D721Med (cell line): ENCODE data around the gene ZNF280A.

Experiments used
- DNase-seq: peaks from one replicate; pipeline ENCODE4 v3.0.0; 2011; ENCODE audit warnings: low spot score; ENCODE audit not compliant: insufficient read length
- FAIRE-seq: peaks from 2 replicates; lab custom pipeline; 2011; peaks lifted over from hg19 to GRCh38; lab: Jason Lieb, UNC
- TF ChIP-seq, protein P1 (sequence below): IDR thresholded peaks from 2 replicates; pipeline ENCODE4 v1.5.1; 2012; ENCODE audit warnings: mild to moderate bottlenecking, control low read depth; ENCODE audit not compliant: insufficient read depth; ENCODE audit errors: missing control alignments

ZNF280A gene

GRCh38 chr22:22538226-22538989 is 18.3 kb upstream of the ZNF280A start:
- TF ChIP-seq, protein P1, sequence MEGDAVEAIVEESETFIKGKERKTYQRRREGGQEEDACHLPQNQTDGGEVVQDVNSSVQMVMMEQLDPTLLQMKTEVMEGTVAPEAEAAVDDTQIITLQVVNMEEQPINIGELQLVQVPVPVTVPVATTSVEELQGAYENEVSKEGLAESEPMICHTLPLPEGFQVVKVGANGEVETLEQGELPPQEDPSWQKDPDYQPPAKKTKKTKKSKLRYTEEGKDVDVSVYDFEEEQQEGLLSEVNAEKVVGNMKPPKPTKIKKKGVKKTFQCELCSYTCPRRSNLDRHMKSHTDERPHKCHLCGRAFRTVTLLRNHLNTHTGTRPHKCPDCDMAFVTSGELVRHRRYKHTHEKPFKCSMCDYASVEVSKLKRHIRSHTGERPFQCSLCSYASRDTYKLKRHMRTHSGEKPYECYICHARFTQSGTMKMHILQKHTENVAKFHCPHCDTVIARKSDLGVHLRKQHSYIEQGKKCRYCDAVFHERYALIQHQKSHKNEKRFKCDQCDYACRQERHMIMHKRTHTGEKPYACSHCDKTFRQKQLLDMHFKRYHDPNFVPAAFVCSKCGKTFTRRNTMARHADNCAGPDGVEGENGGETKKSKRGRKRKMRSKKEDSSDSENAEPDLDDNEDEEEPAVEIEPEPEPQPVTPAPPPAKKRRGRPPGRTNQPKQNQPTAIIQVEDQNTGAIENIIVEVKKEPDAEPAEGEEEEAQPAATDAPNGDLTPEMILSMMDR: no peak
- no peak for FAIRE-seq

GRCh38 chr22:22536916-22537315 is 16.8 kb upstream of the ZNF280A start:
- TF ChIP-seq, protein P1: no peak
- FAIRE-seq: no peak

More at GRCh38 chr22:22538226-22538989, 18.3 kb upstream of the ZNF280A start:
- DNase-seq: no peak

DNA sequence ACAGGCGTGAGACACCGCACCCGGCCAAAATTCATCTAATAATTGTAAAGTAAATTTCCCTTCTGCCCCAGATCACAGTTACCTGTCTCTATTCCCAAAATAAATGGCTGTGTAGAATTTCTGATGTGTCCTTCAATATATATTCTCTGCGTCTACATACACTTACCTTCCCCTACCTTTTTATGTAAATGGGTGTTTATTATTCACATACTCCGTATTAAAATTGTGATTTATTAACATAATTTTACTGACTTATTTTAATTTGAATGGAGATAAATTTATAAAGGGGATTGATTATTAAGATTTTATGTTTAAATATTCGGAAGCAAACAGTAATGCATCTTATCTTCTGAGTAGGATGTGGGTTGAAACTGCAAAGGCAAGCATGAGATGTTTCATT is 16.4 kb upstream of the ZNF280A start:
- TF ChIP-seq, protein P1: no peak
- DNase-seq (no peak), FAIRE-seq (no peak)

More at GRCh38 chr22:22536916-22537315, 16.8 kb upstream of the ZNF280A start:
- no peak for DNase-seq

DNA sequence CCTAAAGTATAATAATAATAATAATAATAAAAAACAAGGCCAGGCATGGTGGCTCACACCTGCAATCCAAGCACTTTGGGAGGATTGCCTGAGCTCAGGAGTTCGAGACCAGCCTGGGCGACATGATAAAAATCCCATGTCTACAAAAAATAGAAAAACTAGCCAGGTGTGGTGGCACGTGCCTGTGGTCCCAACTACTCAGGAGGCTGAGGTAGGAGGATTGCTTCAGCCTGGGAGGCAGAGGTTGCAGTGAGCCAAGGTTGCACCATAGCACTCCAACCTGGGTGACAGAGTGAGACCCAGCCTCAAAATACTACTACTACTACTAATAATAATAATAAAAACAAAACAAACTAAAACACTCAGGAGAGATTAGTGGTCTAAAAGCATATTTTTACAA is 15.6 kb upstream of the ZNF280A start:
- TF ChIP-seq, protein P1: no peak
- no peak for FAIRE-seq
- no peak for DNase-seq

GRCh38 chr22:22534604-22535415 is 14.7 kb upstream of the ZNF280A start:
- no peak for FAIRE-seq
- DNase-seq: no peak
- TF ChIP-seq, protein P1: no peak

DNA sequence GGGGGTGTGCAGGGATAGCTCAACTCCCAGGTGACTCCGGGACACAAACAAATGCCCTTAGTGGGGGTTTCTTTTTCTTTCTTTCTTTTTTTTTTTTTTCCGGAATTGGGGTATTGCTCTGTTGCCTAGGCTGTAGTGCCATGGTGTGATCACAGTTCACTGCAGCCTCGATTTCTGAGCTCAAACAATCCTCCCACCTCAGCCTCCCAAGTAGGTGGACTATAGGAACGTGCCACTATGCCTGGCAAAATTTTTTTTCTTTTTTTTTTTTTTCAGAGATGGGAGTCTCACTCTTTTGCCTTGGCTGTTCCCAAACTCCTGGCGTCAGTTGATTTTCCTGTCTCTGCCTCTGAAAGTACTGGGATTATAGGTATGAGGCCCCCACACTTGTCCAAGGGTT is 13.8 kb upstream of the ZNF280A start:
- DNase-seq (no peak), FAIRE-seq (no peak)
- TF ChIP-seq, protein P1: no peak
